GM19328 (cell line): ENCODE results near the gene RNF13.
"Not testable (repeated sequence)": the region's sequence is repeated elsewhere in the genome, so short reads cannot be mapped to it uniquely, and the experiment has no call there.

Source experiments
- ATAC-seq: cut with Tn5 transposase; IDR thresholded peaks from one replicate; pipeline ENCODE4 v1.9.1; 2021; ENCODE audit warnings: mild to moderate bottlenecking, moderate library complexity; ENCODE audit not compliant: unreplicated experiment

Gene RNF13

DNA sequence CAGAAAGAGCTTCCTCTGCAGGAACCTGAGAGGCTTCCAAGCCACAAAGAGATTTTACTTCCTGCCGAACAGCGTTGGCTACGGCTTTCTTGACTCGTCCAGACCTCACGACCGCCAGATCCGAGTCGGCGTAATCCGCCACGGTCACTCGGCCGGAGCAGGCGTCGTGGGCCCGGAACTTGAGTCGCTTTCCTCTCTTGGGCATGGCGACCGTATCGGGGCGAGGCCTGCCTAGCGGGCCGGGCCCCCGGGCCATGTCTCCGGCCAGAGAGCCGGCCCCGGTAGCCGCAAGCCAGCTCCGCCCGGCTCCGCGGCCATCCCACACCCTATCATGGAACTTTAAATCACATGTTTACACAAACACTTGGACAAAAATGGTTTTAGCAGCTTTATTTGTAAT lies 170.0 kb downstream of the RNF13 start:
- ATAC-seq: not testable (repeated sequence)

DNA sequence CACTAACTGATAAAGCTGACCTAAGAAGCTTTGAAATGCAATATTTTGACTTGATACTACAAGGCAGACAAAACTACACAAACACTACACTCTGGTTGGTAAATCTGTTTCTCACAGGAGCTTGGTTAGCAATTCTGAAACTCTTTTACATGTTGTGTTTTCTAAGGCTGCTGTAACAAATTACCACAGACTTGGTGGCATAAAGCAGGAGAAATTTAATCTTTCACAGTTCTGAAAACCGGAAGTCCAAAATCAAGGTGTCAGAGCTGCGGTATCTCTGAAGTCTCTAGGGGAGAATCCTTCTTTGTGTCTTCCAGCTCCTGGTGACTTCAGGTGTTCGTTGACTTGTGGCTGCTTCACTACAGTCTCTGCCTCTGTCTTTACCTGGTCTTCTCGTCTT lies 170.6 kb downstream of the RNF13 start:
- ATAC-seq: no peak

DNA sequence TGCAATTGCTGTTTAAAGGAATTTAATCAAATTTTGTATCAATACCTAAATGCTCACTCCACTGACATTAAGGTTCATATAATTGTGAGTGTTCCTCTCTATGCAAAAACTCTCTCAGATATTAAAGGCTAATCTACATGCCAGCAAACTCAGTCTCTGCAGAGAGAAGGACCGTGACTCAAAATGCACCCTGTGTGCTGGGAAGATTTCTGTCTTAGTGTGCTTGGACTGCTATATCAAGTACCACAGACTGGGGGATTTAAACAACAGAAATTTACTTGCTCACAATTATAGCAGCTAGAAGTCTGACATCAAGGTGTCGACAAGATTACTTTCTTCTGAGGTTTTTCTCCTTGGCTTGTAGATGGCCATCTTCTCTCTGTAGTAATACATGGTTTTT lies 176.3 kb downstream of the RNF13 start:
- ATAC-seq: no peak

DNA sequence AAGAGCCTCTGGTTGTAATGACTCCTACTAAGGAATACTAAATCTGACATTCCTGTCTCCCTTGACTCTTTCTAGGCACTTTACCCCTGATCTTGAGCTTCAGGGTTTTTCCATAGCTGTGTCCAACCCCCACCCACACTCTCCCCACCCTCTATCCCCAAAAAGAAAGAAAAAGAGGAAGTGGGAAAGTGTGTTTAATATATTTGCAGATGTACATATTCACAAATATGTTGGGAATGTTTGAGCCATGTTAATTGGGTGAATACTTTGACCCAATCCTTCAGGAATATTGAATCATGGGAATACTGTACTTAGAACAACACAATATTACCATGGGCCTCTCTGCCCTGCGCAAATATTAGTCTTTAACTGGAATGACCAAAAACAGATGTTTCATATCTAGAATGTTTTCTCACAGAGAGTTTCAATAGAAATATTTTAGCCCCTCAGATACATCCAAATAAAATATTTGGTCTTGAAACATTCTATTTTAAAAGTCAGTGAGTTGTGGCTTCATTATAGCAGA lies 177.5 kb downstream of the RNF13 start:
- ATAC-seq: no peak

DNA sequence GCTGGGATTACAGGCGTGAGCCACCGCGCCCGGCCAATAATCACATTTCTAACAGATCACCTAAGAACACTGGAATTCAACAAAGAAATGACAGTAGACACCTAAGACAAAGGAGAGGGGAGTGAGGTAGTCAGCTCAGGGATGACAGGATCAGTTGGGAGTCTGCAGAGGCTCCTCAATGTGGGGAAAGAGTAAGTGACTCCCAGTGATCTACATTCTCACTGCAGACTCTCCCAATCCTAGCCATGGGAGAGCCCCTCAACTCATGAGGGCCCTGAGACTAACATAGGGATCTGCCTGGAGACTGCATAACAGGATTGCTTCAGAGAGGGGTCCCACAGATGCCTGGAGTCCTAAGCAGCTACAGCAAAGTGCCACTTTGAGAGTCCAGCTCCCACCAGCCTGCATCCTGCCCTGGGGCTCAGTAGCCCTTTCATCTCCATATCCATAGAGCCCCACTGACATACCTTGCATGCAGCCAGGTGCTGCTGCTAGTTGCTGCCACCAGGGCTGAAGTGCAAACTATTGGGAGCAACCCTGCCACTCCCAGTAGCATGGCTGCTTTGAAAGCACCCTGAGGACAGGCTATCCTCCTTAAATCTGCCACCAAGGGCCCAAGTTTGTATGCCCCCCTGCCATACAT lies 179.5 kb downstream of the RNF13 start:
- ATAC-seq: no peak

DNA sequence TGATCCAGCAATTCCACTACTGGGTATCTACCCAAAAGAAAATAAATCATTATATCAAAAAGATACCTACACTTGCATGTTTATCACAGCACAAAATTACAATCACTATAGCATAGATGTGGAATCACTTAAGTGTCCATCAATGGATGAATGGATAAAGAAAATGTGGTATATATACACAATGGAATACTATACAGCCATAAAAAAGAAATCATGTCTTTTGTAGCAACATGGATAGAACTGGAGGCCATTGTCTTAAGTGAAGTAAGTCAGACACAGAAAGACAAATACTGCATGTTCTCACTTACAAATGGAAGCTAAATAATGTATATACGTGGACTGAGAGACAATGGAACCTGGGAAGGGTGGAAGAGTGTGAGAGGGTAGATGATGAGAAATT lies 185.9 kb downstream of the RNF13 start:
- no peak for ATAC-seq

DNA sequence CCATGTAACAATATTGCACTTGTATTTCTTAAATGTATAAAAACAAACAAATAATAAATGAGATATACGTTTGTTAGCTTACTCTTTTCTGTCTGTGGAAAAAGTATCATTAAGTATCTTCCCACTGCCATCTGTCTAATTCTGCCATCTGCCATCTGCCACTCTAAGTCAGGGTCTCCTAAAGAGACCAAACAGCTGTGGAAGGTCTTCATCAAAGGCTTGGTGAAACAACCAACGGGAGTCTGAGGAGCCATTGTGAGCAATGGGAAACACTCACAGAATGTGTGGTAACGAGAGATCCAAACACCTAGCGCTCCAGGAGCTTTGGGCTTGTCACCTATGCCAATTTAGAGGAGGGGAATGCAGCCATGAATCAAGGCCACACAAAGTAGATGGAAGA lies 186.4 kb downstream of the RNF13 start:
- ATAC-seq: no peak

DNA sequence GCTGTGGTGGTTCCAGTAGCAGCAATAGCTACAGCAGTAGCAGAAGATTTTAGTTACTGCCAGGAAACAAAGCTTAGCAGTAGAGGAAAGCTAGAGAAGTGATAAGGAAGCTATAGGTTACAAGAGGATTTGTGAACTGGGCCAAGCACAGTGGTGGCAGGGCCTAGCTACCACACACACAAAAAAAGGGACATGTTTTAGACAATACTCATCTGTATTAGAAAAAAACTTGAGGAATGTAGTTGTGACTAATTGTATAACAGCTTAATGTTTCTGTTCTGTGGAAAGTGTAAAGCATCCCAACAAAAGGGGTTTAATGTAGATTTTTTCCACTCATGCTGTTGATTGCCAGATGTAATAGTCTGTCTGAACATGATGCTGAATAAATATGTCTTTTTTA lies 187.6 kb downstream of the RNF13 start:
- ATAC-seq: no peak

DNA sequence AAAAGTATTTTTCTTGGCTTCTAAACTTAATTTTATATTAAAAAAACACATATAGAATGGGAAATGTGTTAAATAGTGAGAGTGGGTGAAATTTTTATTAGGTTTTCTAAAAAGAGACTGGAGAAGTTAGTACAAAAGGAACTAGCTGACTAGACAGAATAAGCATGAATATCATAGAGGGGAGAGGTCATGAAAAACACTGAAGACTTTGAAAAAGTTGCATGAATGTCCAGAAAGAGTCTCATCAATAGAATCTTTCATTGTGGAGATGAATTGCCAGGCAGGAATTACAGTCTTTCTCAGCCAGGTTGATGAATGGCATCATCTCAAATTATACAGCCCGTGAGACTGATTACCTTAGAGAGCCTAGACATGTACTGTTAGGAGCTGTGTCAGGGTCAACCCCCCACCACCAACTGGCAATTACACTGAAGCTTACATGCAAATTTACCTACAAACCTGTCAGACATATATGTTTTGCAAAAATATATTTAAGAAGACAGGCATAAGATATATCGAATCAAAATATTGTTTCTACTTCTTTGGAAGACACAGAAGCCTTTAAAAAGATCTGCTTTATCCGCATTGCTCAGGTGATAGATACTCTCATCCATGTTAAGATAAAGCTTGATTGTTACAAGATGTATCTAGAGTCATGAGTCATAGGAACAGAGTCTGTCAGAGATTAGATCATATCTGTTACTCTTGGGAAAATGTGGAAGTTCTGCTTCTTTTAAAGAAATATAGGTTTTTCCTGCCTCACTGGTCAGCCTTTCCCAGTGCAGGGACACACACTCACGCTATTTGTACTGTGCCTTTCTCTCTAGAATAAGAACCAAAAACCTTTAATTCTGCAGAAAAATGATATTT lies 192.5 kb downstream of the RNF13 start:
- ATAC-seq: no peak

DNA sequence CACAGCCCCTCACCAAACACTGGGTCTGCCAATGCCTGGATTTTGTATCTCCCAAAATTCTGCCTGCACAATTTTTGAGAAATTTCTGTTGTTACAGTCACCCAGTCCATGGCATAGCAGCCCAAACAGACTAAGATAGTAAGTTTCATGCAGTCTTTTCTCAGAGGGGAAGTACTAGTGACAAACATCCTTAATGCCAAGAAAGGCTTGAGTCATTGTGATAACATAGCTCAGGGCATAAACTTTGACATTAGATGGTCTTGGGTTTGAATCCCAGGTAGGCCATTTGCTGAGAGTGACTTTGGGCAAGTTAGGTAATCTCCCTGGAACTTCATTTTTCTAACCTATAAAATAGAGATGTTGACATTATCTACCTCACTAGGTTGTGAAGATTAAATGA lies 193.8 kb downstream of the RNF13 start:
- no peak for ATAC-seq
